Heart right ventricle (tissue), 16 donors: ENCODE measurements around the gene ETV4. TPM values are rescaled to one million over a fixed set of nuclear protein-coding genes. Genes with fewer than 3 reads are reported as not detected.

Experiments used
- ATAC-seq, 8 donors: fragments of 200-7000 bp; cut with Tn5 transposase; one replicate each; pipeline ENCODE4 v1.9.1; 2020; ENCODE audit warnings: mild to moderate bottlenecking in 8 of 8, moderate library complexity in 8 of 8, moderate number of reproducible peaks in 1 of 8
- DNase-seq, 2 donors: peaks; one replicate each; pipeline ENCODE4 v3.0.0-alpha.2; 2020
- H3K27ac ChIP-seq, 10 donors: fragments of 200-600 bp; sonication (generic) in 2 of 10; one replicate each; pipeline versions ENCODE4 v1.5.0 to v1.8.0; 2020 to 2022; ENCODE audit warnings: mild to moderate bottlenecking in 3 of 10
- H3K27me3 ChIP-seq, 7 donors: fragments of 200-600 bp; one replicate each; pipeline ENCODE4 v1.8.0; 2021 to 2022; ENCODE audit warnings: mild to moderate bottlenecking in 2 of 7
- H3K36me3 ChIP-seq, 9 donors: fragments of 200-600 bp; sonication (generic) in 1 of 9; one replicate each; pipeline versions ENCODE4 v1.5.0 to v1.8.0; 2020 to 2022; ENCODE audit warnings: mild to moderate bottlenecking in 2 of 9
- H3K4me1 ChIP-seq, 9 donors: fragments of 200-600 bp; sonication (generic) in 1 of 9; one replicate each; pipeline versions ENCODE4 v1.5.0 to v1.8.0; 2020 to 2022; ENCODE audit warnings: mild to moderate bottlenecking in 4 of 9
- H3K4me3 ChIP-seq, 10 donors: fragments of 200-600 bp; sonication (generic) in 2 of 10; one replicate each; pipeline versions ENCODE4 v1.5.0 to v1.8.0; 2020 to 2022; ENCODE audit warnings: mild to moderate bottlenecking in 7 of 10, moderate library complexity in 2 of 10
- H3K9me3 ChIP-seq, 11 donors: fragments of 200-600 bp in 10 of 11; sonication (generic) in 2 of 11; one replicate each; pipeline versions ENCODE4 v1.5.0 to v1.8.0; 2013 to 2022; ENCODE audit warnings: mild to moderate bottlenecking in 2 of 11, control low read depth in 1 of 11, moderate library complexity in 1 of 11
- CTCF ChIP-seq, 9 donors: fragments of 200-600 bp; sonication (generic) in 2 of 9; IDR thresholded peaks; one replicate each; pipeline versions ENCODE4 v1.5.0 to v1.8.0; 2021 to 2022; ENCODE audit warnings: antibody characterized with exemption in 9 of 9, mild to moderate bottlenecking in 5 of 9, moderate library complexity in 1 of 9
- WGBS, 2 donors: extraction: QIAGEN DNeasy Blood & Tissue Kit; methylation state at CpG; one replicate each; pipeline ENCODE4 v1.1.7; 2013; ENCODE audit warnings: inconsistent platforms in 1 of 2; 5-methylcytosine and 5-hydroxymethylcytosine counted together
- intact Hi-C, 10 donors: fragments of 100-400 bp; cut with DNase I; formaldehyde crosslinking; loops; one replicate each; pipeline versions ENCODE4 v1.11.1 to v1.14.2; 2022
- polyA plus RNA-seq, 2 donors: library from polyadenylated mRNA; stranded (reverse); fragments of 200-250 nt; gene quantifications; one replicate each; pipeline ENCODE4 v1.2.3, GENCODE V29; 2013
- total RNA-seq, 10 donors: library from RNA; stranded (reverse); fragmentation: NEBNext Ultra II Directional in 3 of 10; extraction: Animal tissue kit (Norgen Biotek cat#: 25700) in 3 of 10; gene quantifications; one replicate each; pipeline versions ENCODE4 v1.2.1 to v1.2.4, GENCODE V29; 2021 to 2023
- donor health status: Arrhythmogenic right ventricular cardiomyopathy.
- donor health status: ischemic (EF 13 %, LVEDD 7.1; RV severe dilation, severe dysfunction).
- donor health status: healthy with polysubstance abuse.
- donor health status: DM: no; HTN: yes; CAD: no.
- donor health status: DM: no; HTN: no; CAD: no.
- donor health status: ischemic (EF 25% LVEDD 6.9; RV normal size, moderate dysfunction).
- donor health status: ischemic (EF 25% LVEDD 5.7; RV mildly dilated, moderate dysfunction).
- donor health status: healthy.
- donor health status: DM: yes; HTN: yes; CAD: no.
- donor health status: Ischemic cardiomyopathy.
- donor health status: ischemic (EF 35%, LVEDD 5.7; RV mildly dilated, moderate dysfunction).
- donor health status: nonischemic (EF 11% LVEDD 7.7; RV severe dilation, severe dysfunction).
- donor health status: DM: yes; HTN: yes; CAD: no.
- donor health status: PGD.
- donor health status: ischemic (EF 29% LVEDD 5.4; RV normal size, mild dysfunction).
- donor health status: nonischemic (EF 23%, LVEDD 6.1; RV moderate dilation, normal function).

The ETV4 gene
- total and polyA plus RNA-seq, 12 donors: 0.40 to 2.8 (median 0.76) TPM; not detected in 1

- DNase-seq: no peak
- peaks cover 0 to 37% (median 0%) of the 10 kb centered on the region in 7 donors for H3K27me3 ChIP-seq
- no peak overlapping the region for H3K4me3 ChIP-seq
- 68 to 81% methylated on average over 7 of the region's 7 CpGs for WGBS, 2 donors
- intact Hi-C loops: no loop called here
- TF ChIP-seq CTCF (IDR thresholded peaks at IDR 0.05): no peak
- peak in 4 of 8 donors; percentile 24 to 69 (median 51) for ATAC-seq
- H3K4me1 ChIP-seq: peaks cover 0 to 27% (median 12%) of the 10 kb centered on the region in 9 donors
- H3K27ac ChIP-seq: peak overlapping the region in 3 of 10 donors; percentile 5 to 21 (median 13)
- no peaks in the 10 kb centered on the region for H3K36me3 ChIP-seq
- no peaks in the 10 kb centered on the region for H3K9me3 ChIP-seq
These were observed 13.1 kb upstream of the ETV4 start for GRCh38 chr17:43559161-43559816.

- intact Hi-C loops: no loop called here
- H3K27me3 ChIP-seq: peaks cover 0 to 35% (median 0%) of the 10 kb centered on the region in 7 donors
- H3K4me1 ChIP-seq: peaks cover 0 to 27% (median 12%) of the 10 kb centered on the region in 9 donors
- peak overlapping the region in 1 of 10 donors; percentile 21 for H3K27ac ChIP-seq
- no peak for TF ChIP-seq CTCF (IDR thresholded peaks at IDR 0.05)
- DNase-seq: no peak
- no peaks in the 10 kb centered on the region for H3K9me3 ChIP-seq
- H3K4me3 ChIP-seq: no peak overlapping the region
- WGBS, 2 donors: 92 to 93% methylated on average over 5 of the region's 5 CpGs
- no peaks in the 10 kb centered on the region for H3K36me3 ChIP-seq
- no peak for ATAC-seq
These were observed 12.6 kb upstream of the ETV4 start for GRCh38 chr17:43558805-43559160.

GRCh38 chr17:43556292-43556691 lies 10.2 kb upstream of the ETV4 start:
- no peak overlapping the region for H3K4me3 ChIP-seq
- WGBS, 2 donors: 63 to 67% methylated on average over 5 of the region's 5 CpGs
- H3K27ac ChIP-seq: no peak overlapping the region
- no peak for TF ChIP-seq CTCF (IDR thresholded peaks at IDR 0.05)
- H3K9me3 ChIP-seq: no peaks in the 10 kb centered on the region
- no peaks in the 10 kb centered on the region for H3K36me3 ChIP-seq
- H3K27me3 ChIP-seq: peaks cover 0 to 20% (median 0%) of the 10 kb centered on the region in 7 donors
- peaks cover 0 to 23% (median 5%) of the 10 kb centered on the region in 9 donors for H3K4me1 ChIP-seq
- intact Hi-C loops: no loop called here
- ATAC-seq (peak in 5 of 8 donors; percentile 33 to 46 (median 41)), DNase-seq (no peak)

- H3K9me3 ChIP-seq: no peaks in the 10 kb centered on the region
- H3K4me3 ChIP-seq: no peak overlapping the region
- peaks cover 0 to 23% (median 5%) of the 10 kb centered on the region in 9 donors for H3K4me1 ChIP-seq
- no peak overlapping the region for H3K27ac ChIP-seq
- TF ChIP-seq CTCF (IDR thresholded peaks at IDR 0.05): no peak
- intact Hi-C loops: loop anchor here in 1 of 10 donors (5.0 kb wide), 1 partner anchor 38 kb away; no protein-coding TSS in a partner anchor
- no peak for ATAC-seq
- H3K27me3 ChIP-seq: peaks cover 0 to 20% (median 0%) of the 10 kb centered on the region in 7 donors
- WGBS, 2 donors: 82% methylated on average over 6 of the region's 6 CpGs
- no peaks in the 10 kb centered on the region for H3K36me3 ChIP-seq
- no peak for DNase-seq
These were observed 8.7 kb upstream of the ETV4 start for GRCh38 chr17:43554857-43555256.
